Gastroesophageal sphincter (tissue), 4 donors: Measurements from ENCODE around the gene PAGR1. TPM values are rescaled to one million over a fixed set of nuclear protein-coding genes. Genes with fewer than 3 reads are reported as not detected.
A peak's percentile ranks its signal among the peaks of the same experiment; 100 is the strongest.

Source experiments
- ATAC-seq: fragments of 150-250 bp; one replicate; pipeline ENCODE4 v1.9.1; 2016; ENCODE audit warnings: mild to moderate bottlenecking, moderate library complexity
- H3K27ac ChIP-seq, 4 donors: fragments of 200-600 bp; sonication (generic) in 3 of 4; 1 replicate in 3 of 4; 2 replicates in 1 of 4; pipeline ENCODE4 v1.5.1; 2016 to 2019
- H3K27me3 ChIP-seq: fragments of 200-600 bp; sonication (generic); one replicate; pipeline ENCODE4 v1.5.1; 2019
- H3K36me3 ChIP-seq, 2 donors: fragments of 200-600 bp; sonication (generic); one replicate each; pipeline ENCODE4 v1.5.1; 2019; ENCODE audit warnings: control low read depth in 1 of 2
- H3K4me1 ChIP-seq, 3 donors: fragments of 200-600 bp; sonication (generic); 1 replicate in 2 of 3; 2 replicates in 1 of 3; pipeline ENCODE4 v1.5.1; 2016 to 2019; ENCODE audit warnings: control low read depth in 2 of 3
- H3K4me3 ChIP-seq, 2 donors: fragments of 200-600 bp; sonication (generic); one replicate each; pipeline ENCODE4 v1.5.1; 2019; ENCODE audit warnings: mild to moderate bottlenecking in 1 of 2, moderate library complexity in 1 of 2
- H3K9me3 ChIP-seq, 3 donors: fragments of 200-600 bp; sonication (generic); one replicate each; pipeline ENCODE4 v1.5.1; 2017 to 2019; ENCODE audit warnings: control low read depth in 2 of 3
- CTCF ChIP-seq, 4 experiments: fragments of 200-600 bp in 2 of 4; fragments of 450-650 bp in 2 of 4; sonication (generic) in 1 of 4; IDR thresholded peaks; one replicate each; pipeline ENCODE4 v1.5.1; 2017 to 2019; ENCODE audit warnings: antibody characterized with exemption in 4 of 4, mild to moderate bottlenecking in 2 of 4, moderate library complexity in 2 of 4
- EP300 ChIP-seq: sonication (generic); formaldehyde crosslinking; IDR thresholded peaks from one replicate; pipeline ENCODE4 v1.6.1; 2017; ENCODE audit warnings: antibody characterized with exemption, mild to moderate bottlenecking
- POLR2A ChIP-seq, 2 donors: fragments of 450-650 bp; IDR thresholded peaks; one replicate each; pipeline ENCODE4 v1.6.1; 2017; ENCODE audit warnings: antibody characterized with exemption in 2 of 2, mild to moderate bottlenecking in 2 of 2, moderate library complexity in 1 of 2
- POLR2AphosphoS5 ChIP-seq: sonication (generic); formaldehyde crosslinking; IDR thresholded peaks from one replicate; pipeline ENCODE4 v1.6.1; 2017; ENCODE audit warnings: antibody characterized with exemption
- WGBS, 2 donors: methylation state at CpG; one replicate each; pipeline ENCODE4 v1.1.5; 2018; ENCODE audit warnings: low coverage in 1 of 2; 5-methylcytosine and 5-hydroxymethylcytosine counted together
- total RNA-seq, 4 donors: library from RNA; depleted of rRNA; stranded (reverse); fragments of >200 nt; gene quantifications; one replicate each; pipeline ENCODE4 v1.1.0, GENCODE V29; 2016

The PAGR1 gene
- total RNA-seq, 4 donors from 2014 or later = 19.3 to 29.6 (median 20.2) TPM

GRCh38 chr16:29804455-29805231 lies 11.3 kb upstream of the PAGR1 start:
- Histone ChIP-seq H3K4me3 (peak overlapping the region; percentile 81 to 90), H3K9me3 (no peaks in the 10 kb centered on the region), H3K36me3 (peaks cover 0 to 33% of the 10 kb centered on the region in 2 donors), H3K27me3 (no peaks in the 10 kb centered on the region), H3K27ac (peak overlapping the region; percentile 94 to 100 (median 98)), H3K4me1 (peaks cover 3 to 40% (median 20%) of the 10 kb centered on the region in 3 donors)
- peak; percentile 2 for ATAC-seq
- TF ChIP-seq CTCF (IDR thresholded peaks at IDR 0.05) (no peak), POLR2A (IDR thresholded peaks at IDR 0.05) (peak; percentile 44), EP300 (no peak), POLR2AphosphoS5 (peak; percentile 49)
- WGBS, 2 donors = 0% methylated on average over 2 to 5 of the region's 26 CpGs

- 2% methylated on average over 11 of the region's 103 CpGs; no CpG with 5 or more reads in 1 of the 2 donors for whole genome bisulfite sequencing, 2 donors
- Histone ChIP-seq H3K4me3 (peak overlapping the region; percentile 81 to 90), H3K4me1 (peaks cover 3 to 49% (median 28%) of the 10 kb centered on the region in 3 donors), H3K27me3 (no peaks in the 10 kb centered on the region), H3K36me3 (peaks cover 0 to 32% of the 10 kb centered on the region in 2 donors), H3K9me3 (no peaks in the 10 kb centered on the region), H3K27ac (peak overlapping the region; percentile 94 to 100 (median 98))
- TF ChIP-seq CTCF (IDR thresholded peaks at IDR 0.05) = peak in 3 of 4 experiments; percentile 2 to 24 (median 20)
- peak; percentile 68 to 92 for TF ChIP-seq POLR2A (IDR thresholded peaks at IDR 0.05)
- TF ChIP-seq POLR2AphosphoS5 = peak; percentile 99
- no peak for TF ChIP-seq EP300
- ATAC-seq = peak; percentile 80
Measured at GRCh38 chr16:29805232-29806098, 10.5 kb upstream of the PAGR1 start.

- no CpG with 5 or more reads among the region's 67 CpGs for WGBS, 2 donors
- peak within 1 kb of the TSS; percentile 94 to 100 (median 98) for H3K27ac ChIP-seq
- no peaks in the 10 kb centered on the region for H3K27me3 ChIP-seq
- H3K4me3 ChIP-seq = peak within 1 kb of the TSS; percentile 81 to 90
- H3K4me1 ChIP-seq = peaks cover 7 to 55% (median 33%) of the 10 kb centered on the region in 3 donors
- ATAC-seq = peak; percentile 8
- no peaks in the 10 kb centered on the region for H3K9me3 ChIP-seq
- H3K36me3 ChIP-seq = peaks cover 0 to 25% of the 10 kb centered on the region in 2 donors
- no peak for TF ChIP-seq POLR2AphosphoS5
- TF ChIP-seq EP300 = no peak
- TF ChIP-seq POLR2A (IDR thresholded peaks at IDR 0.05) = no peak
- TF ChIP-seq CTCF (IDR thresholded peaks at IDR 0.05) = no peak
Measured at GRCh38 chr16:29806099-29806579, 9.8 kb upstream of the PAGR1 start, which contains the start of gene MAZ. Gene MAZ, plus strand, starts transcription at chr16:29806529. Its CDS starts 173 bp downstream, at chr16:29806702.

- TF ChIP-seq CTCF (IDR thresholded peaks at IDR 0.05) (peak in 1 of 4 experiments; percentile 14), POLR2A (IDR thresholded peaks at IDR 0.05) (no peak)
- no CpG with 5 or more reads among the region's 99 CpGs for WGBS, 2 donors
- ATAC-seq = no peak
- peak overlapping the region; percentile 55 to 90 for H3K4me3 ChIP-seq
- H3K4me1 ChIP-seq = peaks cover 7 to 60% (median 33%) of the 10 kb centered on the region in 3 donors
- no peaks in the 10 kb centered on the region for H3K9me3 ChIP-seq
- H3K36me3 ChIP-seq = peaks cover 0 to 21% of the 10 kb centered on the region in 2 donors
- H3K27ac ChIP-seq = peak overlapping the region; percentile 73 to 98 (median 98)
- no peaks in the 10 kb centered on the region for H3K27me3 ChIP-seq
Measured at GRCh38 chr16:29806641-29807425, 9.1 kb upstream of the PAGR1 start.
